ENCODE data around the gene TMEM175. TPM values are rescaled to one million over a fixed set of nuclear protein-coding genes. Genes with fewer than 3 reads are reported as not detected.

Gene TMEM175
- total RNA-seq, 2 donors from 2014 or later: 44.1 to 74.6 TPM

GRCh38 chr4:1003271-1004070, 71.2 kb downstream of the TMEM175 start:
- Histone ChIP-seq H3K27me3 (replicated peaks; ENCODE audit: insufficient read depth) (peaks cover 40% of the 10 kb centered on the region), H3K9me3 (no peaks in the 10 kb centered on the region), H3K27ac (no peak overlapping the region), H3K36me3 (no peaks in the 10 kb centered on the region), H3K4me1 (replicated peaks) (peaks cover 11% of the 10 kb centered on the region), H3K4me3 (no peak overlapping the region)
- DNase-seq (ENCODE audit: low spot score): no peak
- TF ChIP-seq POLR2AphosphoS5 (IDR thresholded peaks at IDR 0.05) (no peak), POLR2A (IDR thresholded peaks at IDR 0.05) (no peak), CTCF (IDR thresholded peaks at IDR 0.05) (no peak)
- 39% methylated on average over 37 of the region's 63 CpGs for WGBS
- intact Hi-C loops (cut with DNase I): no loop called here

GRCh38 chr4:1004071-1004418, 71.8 kb downstream of the TMEM175 start:
- TF ChIP-seq POLR2A (IDR thresholded peaks at IDR 0.05) (no peak), CTCF (IDR thresholded peaks at IDR 0.05) (no peak), POLR2AphosphoS5 (IDR thresholded peaks at IDR 0.05) (no peak)
- Histone ChIP-seq H3K27ac (no peak overlapping the region), H3K4me1 (replicated peaks) (peaks cover 11% of the 10 kb centered on the region), H3K9me3 (no peaks in the 10 kb centered on the region), H3K4me3 (no peak overlapping the region), H3K27me3 (replicated peaks; ENCODE audit: insufficient read depth) (peaks cover 40% of the 10 kb centered on the region), H3K36me3 (no peaks in the 10 kb centered on the region)
- 89% methylated on average over 13 of the region's 13 CpGs for WGBS
- intact Hi-C loops (cut with DNase I): no loop called here
- no peak for DNase-seq (ENCODE audit: low spot score)

GRCh38 chr4:1004557-1005485, 72.6 kb downstream of the TMEM175 start:
- Histone ChIP-seq H3K4me3 (no peak overlapping the region), H3K27ac (no peak overlapping the region), H3K4me1 (replicated peaks) (peaks cover 11% of the 10 kb centered on the region), H3K36me3 (no peaks in the 10 kb centered on the region), H3K9me3 (no peaks in the 10 kb centered on the region), H3K27me3 (replicated peaks; ENCODE audit: insufficient read depth) (peaks cover 40% of the 10 kb centered on the region)
- intact Hi-C loops (cut with DNase I): no loop called here
- no peak for DNase-seq (ENCODE audit: low spot score)
- 86% methylated on average over 16 of the region's 25 CpGs for WGBS
- TF ChIP-seq POLR2AphosphoS5 (IDR thresholded peaks at IDR 0.05) (no peak), POLR2A (IDR thresholded peaks at IDR 0.05) (no peak), CTCF (IDR thresholded peaks at IDR 0.05) (no peak)

GRCh38 chr4:1006856-1007255, 74.6 kb downstream of the TMEM175 start:
- WGBS: 90% methylated on average over 5 of the region's 5 CpGs
- H3K4me3 ChIP-seq: no peak overlapping the region
- no peak for DNase-seq (ENCODE audit: low spot score)
- H3K36me3 ChIP-seq: no peaks in the 10 kb centered on the region
- peaks cover 19% of the 10 kb centered on the region for H3K4me1 ChIP-seq (replicated peaks)
- H3K9me3 ChIP-seq: no peaks in the 10 kb centered on the region
- H3K27ac ChIP-seq: no peak overlapping the region
- intact Hi-C loops (cut with DNase I): no loop called here
- peaks cover 25% of the 10 kb centered on the region for H3K27me3 ChIP-seq (replicated peaks; ENCODE audit: insufficient read depth)
- TF ChIP-seq CTCF (IDR thresholded peaks at IDR 0.05) (no peak), POLR2AphosphoS5 (IDR thresholded peaks at IDR 0.05) (no peak), POLR2A (IDR thresholded peaks at IDR 0.05) (no peak)

Other genes with a start within 250 kb of the TMEM175 start
- 10 to 100 TPM in 1 of 2 donors, 1 to 10 TPM in 1; 2.6 to 11.0 TPM for gene SLC49A3, start 243.3 kb upstream of the TMEM175 start, total RNA-seq
- gene PCGF3, start 226.6 kb upstream of the TMEM175 start, total RNA-seq: 100 to 1,000 TPM in 1 of 2 donors, 10 to 100 TPM in 1; 59.0 to 135 TPM
- 1 to 10 TPM; 2.5 to 4.4 TPM for gene CPLX1, start 106.3 kb upstream of the TMEM175 start, total RNA-seq
- gene GAK, start 144 bp upstream of the TMEM175 start, total RNA-seq: 100 to 1,000 TPM; 158 to 181 TPM
- 10 to 100 TPM; 10.4 to 17.1 TPM for gene DGKQ, start 41.1 kb downstream of the TMEM175 start, total RNA-seq
- gene IDUA, start 54.6 kb downstream of the TMEM175 start, total RNA-seq: 10 to 100 TPM; 53.6 to 56.8 TPM
- gene SLC26A1, start 60.9 kb downstream of the TMEM175 start, total RNA-seq: under 1 TPM; 0.27 to 0.34 TPM
- gene FGFRL1, start 79.2 kb downstream of the TMEM175 start, total RNA-seq: 10 to 100 TPM; 26.6 to 29.4 TPM
- gene RNF212, start 181.1 kb downstream of the TMEM175 start, total RNA-seq: 10 to 100 TPM in 1 of 2 donors, 1 to 10 TPM in 1; 7.1 to 15.3 TPM
- 100 to 1,000 TPM; 107 to 134 TPM for gene SPON2, start 240.1 kb downstream of the TMEM175 start, total RNA-seq

All from prostate gland (tissue), 2 donors.